Measurements from ENCODE around the gene AGPAT2.

- TF ChIP-seq EP300 (IDR thresholded peaks at IDR 0.05) (no peak), CTCF (IDR thresholded peaks at IDR 0.05) (no peak), POLR2A (IDR thresholded peaks at IDR 0.05) (no peak), POLR2AphosphoS5 (IDR thresholded peaks at IDR 0.05) (no peak)
Measured at GRCh38 chr9:136724772-136725171, 37.5 kb upstream of the AGPAT2 start.

All from gastroesophageal sphincter (tissue), 3 donors.